ENCODE measurements around the gene ARID5B.

DNA sequence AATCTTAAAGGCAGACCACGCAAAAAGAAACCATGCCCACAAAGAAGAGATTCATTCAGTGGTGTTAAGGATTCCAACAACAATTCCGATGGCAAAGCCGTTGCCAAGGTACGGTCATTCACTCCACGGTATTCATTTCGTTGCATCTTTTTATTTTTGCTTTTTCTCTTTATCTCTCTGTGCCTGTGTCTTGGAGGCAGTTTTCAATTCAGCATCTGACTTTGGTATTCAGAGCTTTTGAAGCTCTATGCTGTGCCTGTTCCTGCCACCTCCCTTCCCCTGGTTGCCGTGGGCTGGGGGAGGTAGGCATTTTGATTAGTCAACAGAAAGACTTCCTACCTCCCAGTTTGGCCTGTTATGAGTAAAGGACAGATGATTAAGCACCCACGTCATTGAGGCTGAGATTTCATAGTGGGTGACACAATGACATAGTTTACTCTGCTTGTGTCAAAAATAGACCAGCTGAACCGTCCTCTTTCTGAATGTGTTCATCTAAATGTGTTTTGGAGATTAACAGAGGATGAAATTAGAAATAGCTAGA is 149.5 kb downstream of the ARID5B start:
- TF ChIP-seq, protein P1, sequence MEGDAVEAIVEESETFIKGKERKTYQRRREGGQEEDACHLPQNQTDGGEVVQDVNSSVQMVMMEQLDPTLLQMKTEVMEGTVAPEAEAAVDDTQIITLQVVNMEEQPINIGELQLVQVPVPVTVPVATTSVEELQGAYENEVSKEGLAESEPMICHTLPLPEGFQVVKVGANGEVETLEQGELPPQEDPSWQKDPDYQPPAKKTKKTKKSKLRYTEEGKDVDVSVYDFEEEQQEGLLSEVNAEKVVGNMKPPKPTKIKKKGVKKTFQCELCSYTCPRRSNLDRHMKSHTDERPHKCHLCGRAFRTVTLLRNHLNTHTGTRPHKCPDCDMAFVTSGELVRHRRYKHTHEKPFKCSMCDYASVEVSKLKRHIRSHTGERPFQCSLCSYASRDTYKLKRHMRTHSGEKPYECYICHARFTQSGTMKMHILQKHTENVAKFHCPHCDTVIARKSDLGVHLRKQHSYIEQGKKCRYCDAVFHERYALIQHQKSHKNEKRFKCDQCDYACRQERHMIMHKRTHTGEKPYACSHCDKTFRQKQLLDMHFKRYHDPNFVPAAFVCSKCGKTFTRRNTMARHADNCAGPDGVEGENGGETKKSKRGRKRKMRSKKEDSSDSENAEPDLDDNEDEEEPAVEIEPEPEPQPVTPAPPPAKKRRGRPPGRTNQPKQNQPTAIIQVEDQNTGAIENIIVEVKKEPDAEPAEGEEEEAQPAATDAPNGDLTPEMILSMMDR (IDR thresholded peaks at IDR 0.05; ENCODE audit: borderline replicate concordance, extremely low read depth, low read length, poor library complexity, severe bottlenecking), result no peak
- no peak for TF ChIP-seq EZH2 (IDR thresholded peaks at IDR 0.05; ENCODE audit: borderline replicate concordance, low read depth, low read length, severe bottlenecking)
